COLO829 (cell line): ENCODE measurements around the gene RAB14.

ENCODE experiments used
- DNase-seq: peaks from one replicate; pipeline ENCODE4 v3.0.0; 2012; ENCODE audit warnings: low spot score

Gene RAB14

GRCh38 chr9:121219530-121219929, 17.9 kb upstream of the RAB14 start:
- DNase-seq = no peak

GRCh38 chr9:121218357-121219027, 16.8 kb upstream of the RAB14 start:
- DNase-seq = no peak

- no peak for DNase-seq
Measured at GRCh38 chr9:121217609-121218292, 16.1 kb upstream of the RAB14 start.

GRCh38 chr9:121216271-121216805, 14.7 kb upstream of the RAB14 start:
- DNase-seq = no peak

- no peak for DNase-seq
Measured at GRCh38 chr9:121214005-121214404, 12.3 kb upstream of the RAB14 start.

GRCh38 chr9:121213136-121213806, 11.6 kb upstream of the RAB14 start:
- DNase-seq = peak; percentile 90

- no peak for DNase-seq
Measured at GRCh38 chr9:121210536-121210935, 8.9 kb upstream of the RAB14 start.

- no peak for DNase-seq
Measured at GRCh38 chr9:121207371-121207940, 5.8 kb upstream of the RAB14 start.

GRCh38 chr9:121206516-121207370, 5.1 kb upstream of the RAB14 start:
- DNase-seq = no peak

GRCh38 chr9:121204611-121205010, 2.9 kb upstream of the RAB14 start:
- no peak for DNase-seq

GRCh38 chr9:121204121-121204520, 2.5 kb upstream of the RAB14 start:
- DNase-seq = no peak

GRCh38 chr9:121201045-121201737, 478 bp downstream of the RAB14 start:
- DNase-seq = no peak

- DNase-seq = no peak
Measured at GRCh38 chr9:121200356-121200755, 1.3 kb downstream of the RAB14 start.

- no peak for DNase-seq
Measured at GRCh38 chr9:121199921-121200320, 1.7 kb downstream of the RAB14 start.

GRCh38 chr9:121198512-121199042, 3.1 kb downstream of the RAB14 start:
- DNase-seq = no peak

- DNase-seq = no peak
Measured at GRCh38 chr9:121197132-121197531, 4.5 kb downstream of the RAB14 start.

GRCh38 chr9:121196389-121196788, 5.3 kb downstream of the RAB14 start:
- no peak for DNase-seq

- DNase-seq = no peak
Measured at GRCh38 chr9:121194730-121195129, 6.9 kb downstream of the RAB14 start.

GRCh38 chr9:121192959-121193640, 8.6 kb downstream of the RAB14 start:
- peak; percentile 71 for DNase-seq

- DNase-seq = no peak
Measured at GRCh38 chr9:121192518-121192917, 9.2 kb downstream of the RAB14 start.
